BLaER1 (cell line): ENCODE data around the gene MAP2K5.

Experiments
- H3K27ac ChIP-seq: shearing (Covaris generic); formaldehyde crosslinking; 2 replicates; pipeline ENCODE4 v1.8.1; 2022
- H3K27me3 ChIP-seq: shearing (Covaris generic); formaldehyde crosslinking; 2 replicates; pipeline ENCODE4 v1.8.1; 2022
- H3K36me3 ChIP-seq: shearing (Covaris generic); formaldehyde crosslinking; 2 replicates; pipeline ENCODE4 v1.8.1; 2022
- H3K4me1 ChIP-seq: shearing (Covaris generic); formaldehyde crosslinking; 2 replicates; pipeline ENCODE4 v1.8.1; 2022
- H3K4me2 ChIP-seq: shearing (Covaris generic); formaldehyde crosslinking; 2 replicates; pipeline ENCODE4 v1.8.1; 2022
- H3K4me3 ChIP-seq: shearing (Covaris generic); formaldehyde crosslinking; 2 replicates; pipeline ENCODE4 v1.8.1; 2022
- H3K9ac ChIP-seq: shearing (Covaris generic); formaldehyde crosslinking; 2 replicates; pipeline ENCODE4 v1.8.1; 2022
- H3K9me3 ChIP-seq: shearing (Covaris generic); formaldehyde crosslinking; 2 replicates; pipeline ENCODE4 v1.8.1; 2022
- H4K20me1 ChIP-seq: shearing (Covaris generic); formaldehyde crosslinking; 2 replicates; pipeline ENCODE4 v1.8.1; 2022
- Cebpa-rat ChIP-seq: shearing (Covaris generic); IDR thresholded peaks from 2 replicates; pipeline ENCODE4 v1.8.1; 2022

The MAP2K5 gene

DNA sequence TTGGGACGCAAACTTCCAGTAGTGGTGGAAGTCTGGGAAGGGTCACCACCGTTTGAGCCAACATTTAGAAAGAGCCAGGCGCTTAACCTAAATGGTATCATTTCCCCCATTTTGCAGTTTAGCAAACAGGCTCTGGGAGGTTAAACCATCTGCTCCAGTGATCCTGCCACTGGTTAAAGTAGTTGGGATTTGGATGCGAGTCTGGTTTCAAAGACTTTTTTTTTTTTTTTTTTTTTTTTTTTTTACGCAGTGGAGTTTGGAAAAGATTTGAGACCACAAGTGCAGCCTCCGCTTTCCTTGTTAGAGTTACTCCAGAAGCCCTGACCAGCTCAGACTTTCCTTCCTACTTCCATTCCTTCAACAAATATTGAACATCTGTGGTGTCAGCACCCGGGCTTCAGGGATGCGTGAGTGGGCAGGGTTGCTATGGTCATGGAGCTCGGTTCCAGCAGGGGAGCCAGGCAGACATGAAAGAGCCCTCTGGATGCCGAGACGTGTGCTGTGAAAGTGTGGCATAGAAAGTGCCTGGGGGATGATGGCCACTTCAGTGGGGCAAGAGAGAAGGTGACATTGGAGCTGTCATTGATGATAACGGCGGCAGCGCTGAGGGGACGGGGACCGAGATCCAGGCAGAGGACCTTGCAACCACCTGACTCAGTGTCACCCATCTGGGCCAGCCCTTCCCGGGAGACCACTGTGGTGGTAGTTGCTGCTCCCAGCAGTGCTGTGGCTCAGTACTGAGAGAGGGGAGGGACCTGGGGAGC, 298.4 kb downstream of the MAP2K5 start:
- H3K9me3 ChIP-seq = no peaks in the 10 kb centered on the region
- H4K20me1 ChIP-seq = peaks cover 2% of the 10 kb centered on the region
- H3K4me1 ChIP-seq = peaks cover 40% of the 10 kb centered on the region
- peak overlapping the region; percentile 87 for H3K27ac ChIP-seq
- peak overlapping the region; percentile 91 for H3K9ac ChIP-seq
- H3K4me3 ChIP-seq = peak overlapping the region; percentile 84
- no peak for TF ChIP-seq Cebpa-rat
- peak overlapping the region; percentile 91 for H3K4me2 ChIP-seq
- no peaks in the 10 kb centered on the region for H3K36me3 ChIP-seq
- H3K27me3 ChIP-seq = peaks cover 32% of the 10 kb centered on the region

GRCh38 chr15:67841513-67841762, 298.9 kb downstream of the MAP2K5 start:
- TF ChIP-seq Cebpa-rat = no peak
- no peaks in the 10 kb centered on the region for H4K20me1 ChIP-seq
- peak overlapping the region; percentile 84 for H3K4me3 ChIP-seq
- H3K4me1 ChIP-seq = peaks cover 37% of the 10 kb centered on the region
- H3K9ac ChIP-seq = peak overlapping the region; percentile 91; the same call in 1 of the 2 replicates
- peaks cover 27% of the 10 kb centered on the region for H3K27me3 ChIP-seq
- H3K9me3 ChIP-seq = no peaks in the 10 kb centered on the region
- H3K27ac ChIP-seq = no peak overlapping the region
- no peaks in the 10 kb centered on the region for H3K36me3 ChIP-seq
- peak overlapping the region; percentile 91 for H3K4me2 ChIP-seq

DNA sequence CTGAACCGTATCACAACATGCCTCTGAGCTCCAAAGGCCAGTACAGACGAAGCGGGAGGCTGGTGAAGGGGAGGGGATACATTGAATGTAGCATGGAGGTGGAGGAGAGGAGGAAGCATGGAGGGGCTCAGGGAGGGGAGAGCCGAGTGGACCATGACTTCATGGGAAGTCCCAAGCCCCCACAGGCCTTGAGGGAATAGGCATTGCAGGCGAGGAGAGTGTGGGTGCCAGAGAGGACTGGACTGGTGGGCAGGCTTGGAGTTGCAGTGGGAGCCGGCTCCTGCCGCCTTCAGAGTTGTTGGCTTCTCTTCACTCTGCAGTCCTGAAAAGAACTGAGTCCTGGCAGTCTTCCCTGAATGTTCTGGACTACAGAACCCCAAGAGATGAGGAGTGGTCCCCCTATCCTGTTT, 300.6 kb downstream of the MAP2K5 start:
- Histone ChIP-seq H3K4me3 (no peak overlapping the region), H3K9ac (no peak overlapping the region), H3K27me3 (peaks cover 11% of the 10 kb centered on the region), H3K9me3 (no peaks in the 10 kb centered on the region), H3K27ac (no peak overlapping the region), H3K36me3 (no peaks in the 10 kb centered on the region), H4K20me1 (no peaks in the 10 kb centered on the region), H3K4me2 (peak overlapping the region; percentile 13; the same call in 1 of the 2 replicates), H3K4me1 (peaks cover 41% of the 10 kb centered on the region)
- TF ChIP-seq Cebpa-rat = no peak

DNA sequence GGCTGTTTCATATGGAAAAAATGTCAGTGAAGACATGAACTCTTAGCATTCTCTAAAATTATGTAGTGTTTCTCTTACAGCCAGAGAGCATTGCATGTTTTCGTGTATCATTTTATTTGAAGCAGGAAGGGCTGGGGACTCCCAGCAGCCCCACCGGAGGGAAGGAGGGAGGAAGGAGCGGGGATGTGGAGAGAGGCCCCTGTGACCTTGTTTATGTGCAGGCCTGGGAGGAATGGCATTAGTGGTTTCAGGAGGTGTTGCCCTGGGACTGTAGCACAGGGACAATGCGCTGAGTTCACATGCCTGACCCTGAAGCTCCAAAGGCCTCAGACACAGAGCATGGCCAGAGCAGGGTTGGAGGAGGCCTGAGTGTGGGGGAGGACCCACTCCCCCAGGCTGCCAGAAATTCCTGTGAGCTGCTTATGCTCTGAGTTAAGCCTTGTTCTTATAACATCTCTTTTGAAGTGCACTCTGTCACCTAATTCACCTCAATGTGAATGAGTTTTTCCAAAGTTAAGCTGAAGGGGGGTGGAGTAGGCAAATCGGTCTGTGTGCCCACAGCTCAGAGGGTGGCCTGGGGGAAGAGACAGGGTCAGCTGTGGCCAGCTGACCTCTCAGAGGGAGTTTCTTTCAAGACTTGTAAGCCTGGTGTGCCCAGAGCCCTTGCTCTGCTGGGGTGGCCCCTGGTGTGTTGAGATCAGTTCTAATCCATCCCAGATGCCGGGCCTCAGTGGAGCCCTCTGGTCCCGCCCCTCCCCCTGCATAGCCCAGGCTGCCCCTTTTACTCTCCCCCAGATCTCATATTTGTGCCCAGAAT, 301.3 kb downstream of the MAP2K5 start:
- Histone ChIP-seq H3K9ac (no peak overlapping the region), H3K27me3 (peaks cover 4% of the 10 kb centered on the region), H3K27ac (no peak overlapping the region), H3K4me3 (no peak overlapping the region), H4K20me1 (no peaks in the 10 kb centered on the region), H3K9me3 (no peaks in the 10 kb centered on the region), H3K4me2 (peak overlapping the region; percentile 13; the same call in 1 of the 2 replicates), H3K36me3 (no peaks in the 10 kb centered on the region), H3K4me1 (peaks cover 42% of the 10 kb centered on the region)
- TF ChIP-seq Cebpa-rat = no peak

DNA sequence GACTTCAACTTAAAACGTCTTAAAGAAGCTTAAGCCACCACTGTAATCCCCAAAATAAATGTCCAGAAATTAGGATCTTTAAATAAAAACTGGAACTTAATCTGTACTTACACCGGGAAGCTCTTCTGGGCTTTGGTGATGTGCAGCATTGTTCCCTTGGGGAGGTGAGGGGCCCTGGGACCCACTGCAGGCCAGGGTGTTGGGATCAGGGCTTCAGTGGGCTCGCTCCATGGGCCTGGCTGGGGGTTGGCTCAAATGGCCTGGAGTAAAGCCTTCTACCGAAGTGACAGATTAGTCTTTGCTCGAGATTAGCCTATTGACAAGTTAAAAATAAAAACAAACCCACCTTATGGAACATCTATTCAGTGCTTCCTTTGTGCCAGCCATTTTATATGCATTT, 303.5 kb downstream of the MAP2K5 start:
- Histone ChIP-seq H3K4me3 (no peak overlapping the region), H3K9ac (no peak overlapping the region), H3K27me3 (no peaks in the 10 kb centered on the region), H3K4me1 (peaks cover 44% of the 10 kb centered on the region), H4K20me1 (no peaks in the 10 kb centered on the region), H3K36me3 (no peaks in the 10 kb centered on the region), H3K9me3 (0 out of 2 replicates have a peak, but pooled peaks cover 4% of the 10 kb centered on the region), H3K27ac (no peak overlapping the region), H3K4me2 (no peak overlapping the region)
- no peak for TF ChIP-seq Cebpa-rat

GRCh38 chr15:67849538-67849937, 307.0 kb downstream of the MAP2K5 start:
- TF ChIP-seq Cebpa-rat = no peak
- Histone ChIP-seq H3K36me3 (no peaks in the 10 kb centered on the region), H3K27ac (no peak overlapping the region), H3K4me1 (peaks cover 49% of the 10 kb centered on the region), H3K4me3 (no peak overlapping the region), H3K27me3 (no peaks in the 10 kb centered on the region), H3K4me2 (no peak overlapping the region), H4K20me1 (no peaks in the 10 kb centered on the region), H3K9me3 (0 out of 2 replicates have a peak, but pooled peaks cover 4% of the 10 kb centered on the region), H3K9ac (no peak overlapping the region)

- Histone ChIP-seq H3K9me3 (0 out of 2 replicates have a peak, but pooled peaks cover 4% of the 10 kb centered on the region), H3K27me3 (no peaks in the 10 kb centered on the region), H3K4me3 (no peak overlapping the region), H3K4me1 (peaks cover 51% of the 10 kb centered on the region), H4K20me1 (no peaks in the 10 kb centered on the region), H3K9ac (no peak overlapping the region), H3K27ac (no peak overlapping the region), H3K4me2 (peak overlapping the region; percentile 23), H3K36me3 (no peaks in the 10 kb centered on the region)
- TF ChIP-seq Cebpa-rat = no peak
These were observed 307.8 kb downstream of the MAP2K5 start for GRCh38 chr15:67850336-67850735.

- H3K27me3 ChIP-seq = no peaks in the 10 kb centered on the region
- no peak for TF ChIP-seq Cebpa-rat
- H4K20me1 ChIP-seq = no peaks in the 10 kb centered on the region
- H3K4me1 ChIP-seq = peaks cover 58% of the 10 kb centered on the region
- no peaks in the 10 kb centered on the region for H3K36me3 ChIP-seq
- H3K4me2 ChIP-seq = peak overlapping the region; percentile 23
- no peak overlapping the region for H3K4me3 ChIP-seq
- 0 out of 2 replicates have a peak, but pooled peaks cover 4% of the 10 kb centered on the region for H3K9me3 ChIP-seq
- no peak overlapping the region for H3K27ac ChIP-seq
- H3K9ac ChIP-seq = no peak overlapping the region
These were observed 308.6 kb downstream of the MAP2K5 start for GRCh38 chr15:67850994-67851571.

- no peaks in the 10 kb centered on the region for H3K36me3 ChIP-seq
- peaks cover 64% of the 10 kb centered on the region for H3K4me1 ChIP-seq
- H4K20me1 ChIP-seq = no peaks in the 10 kb centered on the region
- H3K9me3 ChIP-seq = 0 out of 2 replicates have a peak, but pooled peaks cover 4% of the 10 kb centered on the region
- no peaks in the 10 kb centered on the region for H3K27me3 ChIP-seq
- peak overlapping the region; percentile 57 for H3K4me2 ChIP-seq
- H3K4me3 ChIP-seq = no peak overlapping the region
- TF ChIP-seq Cebpa-rat = no peak
- H3K9ac ChIP-seq = no peak overlapping the region
- peak overlapping the region; percentile 29; the same call in 1 of the 2 replicates for H3K27ac ChIP-seq
These were observed 309.9 kb downstream of the MAP2K5 start for GRCh38 chr15:67852418-67852817.
